GM12878 (cell line): Measurements from ENCODE around the gene CDHR5. TPM values are rescaled to one million over a fixed set of nuclear protein-coding genes. Genes with fewer than 3 reads are reported as not detected.

Experiments used
- ATAC-seq: fragments of 200-7000 bp; cut with Tn5 transposase; 3 replicates; pipeline ENCODE4 v1.9.1; 2020; ENCODE audit warnings: mild to moderate bottlenecking, moderate library complexity
- BruUV-seq: library from RNA; stranded (reverse); fragments of 400-500 nt; replicated peaks from 2 replicates; lab custom pipeline; 2021; lab: Mats Ljungman, UMichigan
- CTCF ChIA-PET: fragments of 300-600 bp; sonication (Branson Sonifier 250); formaldehyde crosslinking; extraction: SDS; loops from one replicate; lab custom pipeline; 2021; ENCODE audit warnings: inconsistent platforms; lab: Yijun Ruan, JAX
- POLR2A ChIA-PET: fragments of 350-600 bp; formaldehyde crosslinking; extraction: SDS; loops from one replicate; lab custom pipeline; 2021; ENCODE audit warnings: inconsistent platforms; lab: Charles Lee
- RAD21 ChIA-PET: fragments of 300-600 bp; sonication (Branson Sonifier 250); formaldehyde crosslinking; loops from one replicate; lab custom pipeline; 2023; ENCODE audit warnings: antibody characterized with exemption; ENCODE audit not compliant: unreplicated experiment; lab: Charles Lee
- SMC1A ChIA-PET: fragments of 300-600 bp; sonication (Branson Sonifier 250); formaldehyde crosslinking; loops from one replicate; lab custom pipeline; 2023; ENCODE audit not compliant: unreplicated experiment, uncharacterized antibody; lab: Charles Lee
- DNase-seq: peaks from one replicate; pipeline ENCODE4 v3.0.0-alpha.2; 2011; ENCODE audit warnings: low read depth, low spot score
- FAIRE-seq: peaks from 3 replicates; lab custom pipeline; 2011; peaks lifted over from hg19 to GRCh38; lab: Jason Lieb, UNC
- H2AFZ ChIP-seq: 2 replicates; pipeline ENCODE4 v1.6.0; 2011; ENCODE audit warnings: low read depth, low read length, control low read depth; ENCODE audit not compliant: control insufficient read depth
- H3K27ac ChIP-seq: 2 replicates; pipeline ENCODE4 v1.5.1; 2011; ENCODE audit warnings: control low read depth; ENCODE audit not compliant: control insufficient read depth, insufficient read depth
- H3K27me3 ChIP-seq, 2 experiments: replicated peaks in 1 of 2; 2 replicates each; pipeline versions ENCODE4 v1.6.0 to v1.6.1; 2011; ENCODE audit warnings: low read length in 1 of 2; ENCODE audit not compliant: control insufficient read depth in 2 of 2, insufficient read depth in 2 of 2
- H3K36me3 ChIP-seq, 2 experiments: 2 replicates each; pipeline ENCODE4 v1.5.1; 2011; ENCODE audit warnings: low read length in 1 of 2; ENCODE audit not compliant: control insufficient read depth in 2 of 2, insufficient read depth in 2 of 2
- H3K4me1 ChIP-seq: 2 replicates; pipeline ENCODE4 v1.6.1; 2011; ENCODE audit warnings: mild to moderate bottlenecking, low read length, moderate library complexity, mixed read lengths; ENCODE audit not compliant: control insufficient read depth, insufficient read depth
- H3K4me2 ChIP-seq: 2 replicates; pipeline ENCODE4 v1.6.0; 2011; ENCODE audit warnings: control low read depth; ENCODE audit not compliant: control insufficient read depth, insufficient read depth
- H3K4me3 ChIP-seq: fragments of 200-600 bp; sonication (generic); 2 replicates; pipeline ENCODE4 v1.5.1; 2016
- H3K79me2 ChIP-seq: 2 replicates; pipeline ENCODE4 v1.6.0; 2011; ENCODE audit warnings: low read length; ENCODE audit not compliant: control insufficient read depth, insufficient read depth
- H3K9ac ChIP-seq: 2 replicates; pipeline ENCODE4 v1.8.0; 2011; ENCODE audit warnings: low read length, control low read depth, mixed read lengths; ENCODE audit not compliant: control insufficient read depth, insufficient read depth
- H3K9me3 ChIP-seq: replicated peaks from 3 replicates; pipeline ENCODE4 v1.5.1; 2011; ENCODE audit warnings: mild to moderate bottlenecking, low read length; ENCODE audit not compliant: control insufficient read depth, insufficient read depth
- H4K20me1 ChIP-seq: 2 replicates; pipeline ENCODE4 v1.6.0; 2011; ENCODE audit not compliant: control insufficient read depth, insufficient read depth
- ASH2L ChIP-seq: fragments of 300-600, 200-600 bp; sonication (generic); IDR thresholded peaks from 2 replicates; pipeline ENCODE4 v1.6.1; 2017; ENCODE audit warnings: low read depth, mild to moderate bottlenecking, borderline replicate concordance
- CBFB ChIP-seq: IDR thresholded peaks from 2 replicates; pipeline ENCODE4 v1.6.1; 2016; ENCODE audit warnings: antibody characterized with exemption, low read depth
- HDGF ChIP-seq: fragments of 450-650 bp; IDR thresholded peaks from 2 replicates; pipeline ENCODE4 v1.6.1; 2016; ENCODE audit warnings: antibody characterized with exemption
- MYB ChIP-seq: fragments of 150-350 bp; IDR thresholded peaks from 2 replicates; pipeline ENCODE4 v1.6.1; 2014; ENCODE audit warnings: mild to moderate bottlenecking, low read depth, low read length, borderline replicate concordance
- NBN ChIP-seq: fragments of 450-650 bp; IDR thresholded peaks from 2 replicates; pipeline ENCODE4 v1.6.1; 2016
- NFXL1 ChIP-seq: fragments of 450-650 bp; IDR thresholded peaks from 2 replicates; pipeline ENCODE4 v1.6.1; 2017; ENCODE audit warnings: antibody characterized with exemption, mild to moderate bottlenecking, borderline replicate concordance
- POLR2A ChIP-seq: IDR thresholded peaks from 2 replicates; pipeline ENCODE4 v1.6.1; 2011; ENCODE audit warnings: low read depth, mild to moderate bottlenecking, low read length
- POLR2AphosphoS5 ChIP-seq: IDR thresholded peaks from 2 replicates; pipeline ENCODE4 v1.6.1; 2011; ENCODE audit warnings: mild to moderate bottlenecking, low read length, inconsistent platforms
- RCOR1 ChIP-seq: conservative IDR thresholded peaks from 2 replicates; pipeline ENCODE4 v1.6.1; 2012; ENCODE audit warnings: low read depth, low read length, improper control_type of control experiment
- RELB ChIP-seq: fragments of 450-650 bp; IDR thresholded peaks from 2 replicates; pipeline ENCODE4 v1.6.1; 2017; ENCODE audit warnings: low read depth, mild to moderate bottlenecking, moderate library complexity
- SPI1 ChIP-seq: IDR thresholded peaks from 2 replicates; pipeline ENCODE4 v1.6.1; 2011; ENCODE audit warnings: low read depth, mild to moderate bottlenecking, low read length, moderate library complexity, borderline replicate concordance; ENCODE audit not compliant: insufficient read depth
- STAT1 ChIP-seq: fragments of 450-650 bp; conservative IDR thresholded peaks from 2 replicates; pipeline ENCODE4 v1.6.1; 2014; ENCODE audit warnings: antibody characterized with exemption, mild to moderate bottlenecking
- STAT3 ChIP-seq: IDR thresholded peaks from 2 replicates; pipeline ENCODE4 v1.6.1; 2011; ENCODE audit warnings: low read depth, low read length, improper control_type of control experiment
- SUPT20H ChIP-seq: IDR thresholded peaks from 2 replicates; pipeline ENCODE4 v1.6.1; 2011; ENCODE audit warnings: low read depth, mild to moderate bottlenecking, low read length, moderate library complexity, borderline replicate concordance; ENCODE audit not compliant: control insufficient read depth
- TAF1 ChIP-seq: IDR thresholded peaks from 2 replicates; pipeline ENCODE4 v1.6.1; 2011; ENCODE audit warnings: mild to moderate bottlenecking, low read depth, low read length, borderline replicate concordance
- ZBTB33 ChIP-seq: fragments of 450-650 bp; IDR thresholded peaks from 2 replicates; pipeline ENCODE4 v1.6.1; 2017; ENCODE audit warnings: mild to moderate bottlenecking
- WGBS: methylation state at CpG from one replicate; pipeline ENCODE4 v1.1.6; 2016; ENCODE audit warnings: low lambda C conversion rate; ENCODE audit not compliant: insufficient replicate concordance, insufficient coverage; ENCODE audit errors: missing lambda C conversion rate; 5-methylcytosine and 5-hydroxymethylcytosine counted together
- in situ Hi-C: fragments of 300-500 bp; cut with MboI; formaldehyde crosslinking; loops from 9 replicates; pipeline ENCODE4 v1.14.3; 2018; ENCODE audit warnings: mixed read lengths
- intact Hi-C: fragments of 100-400 bp; cut with micrococcal nuclease; formaldehyde crosslinking; loops from one replicate; pipeline ENCODE4 v1.14.2; 2022; ENCODE audit not compliant: unreplicated experiment
- polyA plus RNA-seq, 11 experiments: library from polyadenylated mRNA; depleted of rRNA in 4 of 11; unstranded in 6 of 11; stranded (reverse) in 5 of 11; fragments of >200 nt; fragmentation: Nextera tagmentation in 4 of 11; fragmentation: Illumina TruSeq in 1 of 11; extraction: Ambion mirVana in 4 of 11; extraction: Trizol in 1 of 11; gene quantifications; 1 replicate in 1 of 11; 2 replicates in 10 of 11; pipeline versions ENCODE4 v1.2.1 to v1.2.3, GENCODE V29; 2011 to 2016; ENCODE audit warnings: inconsistent platforms in 2 of 11, missing spikeins in 2 of 11, low read depth in 1 of 11
- total RNA-seq, 4 experiments: library from RNA; depleted of rRNA in 3 of 4; stranded (reverse); fragments of >200 nt in 3 of 4; fragmentation: Illumina TruSeq in 1 of 4; extraction: Trizol in 1 of 4; gene quantifications; 2 replicates each; pipeline versions ENCODE4 v1.2.1 to v1.2.3, GENCODE V29; 2013 to 2021
- TF ChIP-seq, protein P1 (sequence below): IDR thresholded peaks from 2 replicates; pipeline ENCODE4 v1.6.1; 2011; ENCODE audit warnings: borderline replicate concordance, low read depth, mild to moderate bottlenecking, moderate library complexity, low read length; ENCODE audit not compliant: insufficient read depth, poor library complexity, severe bottlenecking
- TF ChIP-seq, protein P2 (sequence below): IDR thresholded peaks from 2 replicates; pipeline ENCODE4 v1.6.1; 2012; ENCODE audit warnings: low read length, inconsistent platforms

CDHR5 gene
- total and polyA plus RNA-seq, 10 of the 15 experiments (the other 5 are each of a cell fraction or from before 2014, with no cell fraction given), result 0.06 TPM; not detected in 9

GRCh38 chr11:614021-614622 is 10.6 kb downstream of the CDHR5 start:
- FAIRE-seq (no peak), DNase-seq (no peak), ATAC-seq (peak; percentile 1)
- SMC1A ChIA-PET, result interaction anchor here (0.8 kb wide), 1 partner anchor 38 kb away, joined by 3 read pairs; the partner anchor contains the start of gene PHRF1
- no peaks in the 10 kb centered on the region for H3K27me3 ChIP-seq
- H4K20me1 ChIP-seq, result peaks cover 11% of the 10 kb centered on the region
- POLR2A ChIA-PET, result interaction anchor here (0.8 to 1.4 kb wide), 7 partner anchors 38 to 164 kb away, joined by 3 to 4 read pairs (median 3); partner anchors contain the start of genes HRAS and PHRF1
- RAD21 ChIA-PET, result interaction anchor here (0.6 to 1.5 kb wide), 5 partner anchors 38 to 259 kb away, joined by 3 to 5 read pairs (median 4); partner anchors contain the start of genes HRAS and PHRF1
- peak overlapping the region; percentile 90 for H3K4me3 ChIP-seq
- in situ Hi-C loops, result no loop called here
- H3K27ac ChIP-seq, result peak overlapping the region; percentile 100
- 51% methylated on average over 14 of the region's 14 CpGs for WGBS
- H3K79me2 ChIP-seq, result peaks cover 26% of the 10 kb centered on the region
- H3K4me1 ChIP-seq, result peaks cover 14% of the 10 kb centered on the region
- no peaks in the 10 kb centered on the region for H3K9me3 ChIP-seq
- intact Hi-C loops, result no loop called here
- 0 out of 2 replicates have a peak, but pooled peaks have one; percentile 12 for TF ChIP-seq HDGF
- TF ChIP-seq RELB, result no peak
- TF ChIP-seq POLR2A, result peak; percentile 70
- TF ChIP-seq POLR2AphosphoS5, result peak; percentile 43; the same call in 1 of the 2 replicates
- no peak for TF ChIP-seq SPI1
- TF ChIP-seq ASH2L, result no peak
- no peak for TF ChIP-seq RCOR1
- no peak for TF ChIP-seq TAF1
- no peak for TF ChIP-seq ZBTB33
- TF ChIP-seq, protein P1, sequence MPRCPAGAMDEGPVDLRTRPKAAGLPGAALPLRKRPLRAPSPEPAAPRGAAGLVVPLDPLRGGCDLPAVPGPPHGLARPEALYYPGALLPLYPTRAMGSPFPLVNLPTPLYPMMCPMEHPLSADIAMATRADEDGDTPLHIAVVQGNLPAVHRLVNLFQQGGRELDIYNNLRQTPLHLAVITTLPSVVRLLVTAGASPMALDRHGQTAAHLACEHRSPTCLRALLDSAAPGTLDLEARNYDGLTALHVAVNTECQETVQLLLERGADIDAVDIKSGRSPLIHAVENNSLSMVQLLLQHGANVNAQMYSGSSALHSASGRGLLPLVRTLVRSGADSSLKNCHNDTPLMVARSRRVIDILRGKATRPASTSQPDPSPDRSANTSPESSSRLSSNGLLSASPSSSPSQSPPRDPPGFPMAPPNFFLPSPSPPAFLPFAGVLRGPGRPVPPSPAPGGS, result peak; percentile 39
- TF ChIP-seq STAT3, result no peak
- no peak for TF ChIP-seq NFXL1
- no peak for TF ChIP-seq SUPT20H
- no peak for TF ChIP-seq MYB
- TF ChIP-seq NBN, result no peak
- TF ChIP-seq, protein P2, sequence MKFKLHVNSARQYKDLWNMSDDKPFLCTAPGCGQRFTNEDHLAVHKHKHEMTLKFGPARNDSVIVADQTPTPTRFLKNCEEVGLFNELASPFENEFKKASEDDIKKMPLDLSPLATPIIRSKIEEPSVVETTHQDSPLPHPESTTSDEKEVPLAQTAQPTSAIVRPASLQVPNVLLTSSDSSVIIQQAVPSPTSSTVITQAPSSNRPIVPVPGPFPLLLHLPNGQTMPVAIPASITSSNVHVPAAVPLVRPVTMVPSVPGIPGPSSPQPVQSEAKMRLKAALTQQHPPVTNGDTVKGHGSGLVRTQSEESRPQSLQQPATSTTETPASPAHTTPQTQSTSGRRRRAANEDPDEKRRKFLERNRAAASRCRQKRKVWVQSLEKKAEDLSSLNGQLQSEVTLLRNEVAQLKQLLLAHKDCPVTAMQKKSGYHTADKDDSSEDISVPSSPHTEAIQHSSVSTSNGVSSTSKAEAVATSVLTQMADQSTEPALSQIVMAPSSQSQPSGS, result no peak
- TF ChIP-seq CBFB, result 0 out of 2 replicates have a peak, but pooled peaks have one; percentile 6
- no peak for TF ChIP-seq STAT1
- H3K9ac ChIP-seq, result peak overlapping the region; percentile 91
- no TSS peak for BruUV-seq
- CTCF ChIA-PET, result interaction anchor here (0.6 to 1.4 kb wide), 2 partner anchors 33 to 82 kb away, joined by 3 to 6 read pairs; partner anchors contain the start of gene TMEM80
- H2AFZ ChIP-seq, result no peak overlapping the region
- peaks cover 10 to 40% of the 10 kb centered on the region in 2 experiments; a peak in 3 of 4 replicates for H3K36me3 ChIP-seq
- peak overlapping the region; percentile 99 for H3K4me2 ChIP-seq
